ENCODE data around the gene UTY. TPM values are rescaled to one million over a fixed set of nuclear protein-coding genes. Genes with fewer than 3 reads are reported as not detected.

The UTY gene
- total RNA-seq, 1 donor = 3.5 TPM

DNA sequence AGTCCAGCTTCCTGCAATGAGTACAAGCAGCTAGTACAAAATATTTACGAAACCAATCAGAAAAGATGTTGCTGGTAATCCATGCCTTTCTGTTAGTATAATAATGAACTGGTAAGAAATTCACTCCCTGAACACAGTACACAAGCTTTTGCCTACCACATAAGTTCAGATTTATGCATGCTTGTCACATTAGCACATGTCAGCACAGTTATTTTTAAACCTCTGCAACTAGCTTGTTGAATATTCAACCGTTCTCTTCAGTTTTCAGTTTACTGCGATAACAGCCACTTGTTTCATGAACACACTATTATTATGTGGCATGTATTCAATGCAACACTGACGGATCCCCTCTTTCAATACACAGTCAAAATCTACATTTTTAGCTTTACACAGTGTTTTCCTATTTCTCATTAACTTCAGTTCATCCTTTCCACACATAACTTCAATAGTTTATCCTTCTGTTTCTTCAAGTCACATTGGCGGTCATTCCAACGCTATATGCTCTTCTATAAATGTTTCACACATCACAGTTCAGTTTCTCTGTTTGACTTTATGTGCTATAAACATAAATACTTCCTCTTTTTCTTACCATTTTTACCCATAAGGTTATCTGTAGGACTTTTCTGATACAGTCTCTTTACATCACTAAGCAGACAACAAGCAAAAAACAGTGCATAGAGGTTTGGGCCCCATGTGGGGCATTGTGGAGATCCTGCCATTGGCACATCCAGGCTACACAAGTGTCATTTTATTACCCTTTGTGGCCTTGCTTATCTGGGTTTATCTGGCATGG lies 62.8 kb downstream of the UTY start:
- H3K4me3 ChIP-seq (ENCODE audit: low read depth, low read length) = no peak overlapping the region
- DNase-seq (ENCODE audit: low read depth) = no peak
- TF ChIP-seq, protein P1, sequence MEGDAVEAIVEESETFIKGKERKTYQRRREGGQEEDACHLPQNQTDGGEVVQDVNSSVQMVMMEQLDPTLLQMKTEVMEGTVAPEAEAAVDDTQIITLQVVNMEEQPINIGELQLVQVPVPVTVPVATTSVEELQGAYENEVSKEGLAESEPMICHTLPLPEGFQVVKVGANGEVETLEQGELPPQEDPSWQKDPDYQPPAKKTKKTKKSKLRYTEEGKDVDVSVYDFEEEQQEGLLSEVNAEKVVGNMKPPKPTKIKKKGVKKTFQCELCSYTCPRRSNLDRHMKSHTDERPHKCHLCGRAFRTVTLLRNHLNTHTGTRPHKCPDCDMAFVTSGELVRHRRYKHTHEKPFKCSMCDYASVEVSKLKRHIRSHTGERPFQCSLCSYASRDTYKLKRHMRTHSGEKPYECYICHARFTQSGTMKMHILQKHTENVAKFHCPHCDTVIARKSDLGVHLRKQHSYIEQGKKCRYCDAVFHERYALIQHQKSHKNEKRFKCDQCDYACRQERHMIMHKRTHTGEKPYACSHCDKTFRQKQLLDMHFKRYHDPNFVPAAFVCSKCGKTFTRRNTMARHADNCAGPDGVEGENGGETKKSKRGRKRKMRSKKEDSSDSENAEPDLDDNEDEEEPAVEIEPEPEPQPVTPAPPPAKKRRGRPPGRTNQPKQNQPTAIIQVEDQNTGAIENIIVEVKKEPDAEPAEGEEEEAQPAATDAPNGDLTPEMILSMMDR (IDR thresholded peaks at IDR 0.05; ENCODE audit: insufficient read depth, low read depth, low read length) = no peak

DNA sequence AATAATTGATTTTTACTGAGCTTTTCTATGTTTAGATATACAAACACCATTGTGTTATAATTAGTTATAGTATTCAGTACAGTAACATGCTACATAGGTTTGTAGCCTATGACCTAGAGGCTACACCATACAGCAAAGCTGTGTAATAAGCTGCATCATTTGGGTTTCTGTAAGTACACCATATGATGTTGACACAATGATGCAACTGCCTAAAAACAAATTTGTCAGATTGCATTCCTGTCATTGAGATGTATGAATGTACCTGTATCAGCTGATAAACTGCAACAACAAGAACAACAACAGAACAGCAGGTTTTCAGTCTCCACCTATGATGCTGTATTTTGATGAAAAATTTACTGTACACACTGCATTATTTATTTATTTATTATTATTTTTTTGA lies 64.3 kb downstream of the UTY start:
- TF ChIP-seq, protein P1 (IDR thresholded peaks at IDR 0.05; ENCODE audit: insufficient read depth, low read depth, low read length) = no peak
- DNase-seq (ENCODE audit: low read depth) = no peak
- no peak overlapping the region for H3K4me3 ChIP-seq (ENCODE audit: low read depth, low read length)

DNA sequence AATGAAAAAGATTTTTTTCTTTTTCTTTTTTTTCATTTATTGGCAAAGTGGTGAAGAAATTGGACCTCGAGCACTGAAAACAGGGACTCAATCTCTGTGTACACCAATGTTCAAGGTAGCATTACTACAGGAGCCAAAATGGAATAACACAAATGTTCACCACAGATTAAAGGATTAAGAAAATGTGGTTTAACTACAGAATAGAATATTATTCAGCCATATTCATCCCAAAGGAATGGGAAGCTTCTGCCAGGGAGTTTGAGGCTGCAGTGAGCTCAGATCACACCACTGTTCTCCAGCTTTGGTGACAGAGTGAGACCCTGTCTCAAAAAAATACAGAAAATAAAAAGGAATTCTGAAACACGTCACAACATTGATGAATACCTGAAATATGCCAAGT lies 81.0 kb downstream of the UTY start:
- TF ChIP-seq, protein P1 (IDR thresholded peaks at IDR 0.05; ENCODE audit: insufficient read depth, low read depth, low read length) = no peak
- DNase-seq (ENCODE audit: low read depth) = no peak
- H3K4me3 ChIP-seq (ENCODE audit: low read depth, low read length) = no peak overlapping the region

DNA sequence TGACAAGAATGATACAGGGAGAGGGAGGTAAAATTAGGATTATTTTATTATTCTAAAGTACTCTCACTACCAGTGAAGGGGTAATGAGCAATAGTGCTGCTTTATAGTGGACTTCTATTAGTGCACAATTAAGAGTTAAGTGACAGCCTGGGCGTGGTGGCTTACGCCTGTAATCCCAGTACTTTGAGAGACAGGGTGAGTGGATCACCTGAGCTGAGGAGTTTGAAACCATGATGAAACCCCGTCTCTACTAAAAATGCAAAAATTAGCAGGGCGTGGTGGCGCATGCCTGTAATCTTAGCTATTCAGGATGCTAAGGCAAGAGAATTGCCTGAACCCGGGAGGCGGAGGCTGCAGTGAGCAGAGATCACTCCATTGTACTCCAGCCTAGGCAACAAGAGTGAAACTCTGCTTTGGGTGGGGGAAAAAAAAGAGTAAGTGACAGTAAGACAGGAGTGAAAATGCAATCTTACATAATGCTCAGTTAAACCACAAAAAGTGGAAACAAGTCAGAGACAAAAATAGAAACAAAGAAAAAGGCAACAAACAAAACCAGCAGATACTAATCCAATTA lies 98.6 kb downstream of the UTY start:
- H3K4me3 ChIP-seq (ENCODE audit: low read depth, low read length) = no peak overlapping the region
- no peak for DNase-seq (ENCODE audit: low read depth)
- TF ChIP-seq, protein P1 (IDR thresholded peaks at IDR 0.05; ENCODE audit: insufficient read depth, low read depth, low read length) = no peak

DNA sequence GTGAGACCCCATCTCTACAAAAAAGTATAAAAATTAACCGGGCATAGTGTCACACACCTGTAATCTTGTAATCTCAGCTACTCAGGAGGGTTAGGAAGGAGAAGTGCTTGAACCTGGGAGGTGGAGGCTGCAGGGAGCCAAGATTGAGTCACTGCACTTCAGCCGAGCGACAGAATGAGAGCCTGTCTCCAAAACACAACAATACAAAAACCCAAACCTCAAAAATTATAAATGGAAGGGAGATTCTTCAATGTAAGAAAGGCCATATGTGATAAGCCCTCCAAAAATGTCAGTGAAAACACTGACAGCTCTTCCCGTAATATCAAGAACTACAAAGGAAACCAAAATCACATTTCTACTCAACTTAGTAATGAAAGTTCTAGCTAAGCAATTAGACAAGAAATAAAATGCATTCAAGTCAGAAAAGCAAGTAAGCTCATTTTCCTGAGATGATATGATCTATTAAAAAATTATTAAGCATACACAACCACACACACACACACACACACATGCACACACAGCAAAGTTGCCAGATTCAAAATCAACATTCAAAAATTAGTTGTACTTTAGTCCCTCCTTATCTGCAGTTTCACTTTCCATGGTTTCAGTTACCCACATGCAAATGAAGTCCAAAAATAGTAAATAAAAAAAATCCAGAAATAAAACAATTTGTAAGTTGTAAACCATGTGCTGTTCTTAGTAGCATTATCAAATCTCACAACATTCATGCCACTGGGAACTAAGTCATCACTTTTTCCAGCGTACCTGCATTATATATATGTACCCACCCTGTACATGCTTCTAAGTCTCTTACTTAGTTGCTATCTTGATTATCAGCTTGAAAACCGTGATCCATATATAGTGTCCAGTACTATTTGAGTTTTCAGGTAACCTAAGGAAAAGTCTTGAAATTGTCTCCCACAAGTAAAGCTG lies 108.7 kb downstream of the UTY start:
- TF ChIP-seq, protein P1 (IDR thresholded peaks at IDR 0.05; ENCODE audit: insufficient read depth, low read depth, low read length) = no peak
- no peak for DNase-seq (ENCODE audit: low read depth)
- no peak overlapping the region for H3K4me3 ChIP-seq (ENCODE audit: low read depth, low read length)

DNA sequence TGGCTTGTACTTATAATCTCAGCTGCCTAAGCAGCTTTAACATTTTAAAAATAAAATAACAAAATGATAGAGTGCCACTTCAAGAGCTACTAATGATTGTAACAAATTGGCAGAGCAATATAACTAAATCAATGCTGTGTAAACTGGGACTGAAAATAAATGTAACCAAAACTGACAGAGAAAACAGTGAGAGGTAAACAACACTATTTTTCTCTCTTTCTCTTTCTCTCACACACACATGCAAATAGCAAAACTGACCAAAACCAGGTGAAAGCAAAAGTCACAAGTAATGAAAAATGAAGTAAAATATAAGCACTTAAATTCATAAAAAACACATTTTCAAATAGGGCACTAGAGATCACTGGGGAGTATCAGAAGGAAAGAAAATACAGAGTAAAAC lies 109.6 kb downstream of the UTY start:
- TF ChIP-seq, protein P1 (IDR thresholded peaks at IDR 0.05; ENCODE audit: insufficient read depth, low read depth, low read length) = no peak
- no peak for DNase-seq (ENCODE audit: low read depth)
- no peak overlapping the region for H3K4me3 ChIP-seq (ENCODE audit: low read depth, low read length)

Measured in fibroblast of villous mesenchyme (primary cell).